HEK293 (cell line): ENCODE measurements around the gene DENND4B.
A peak's percentile ranks its signal among the peaks of the same experiment; 100 is the strongest.

ENCODE experiments used
- KLF16 ChIP-seq: fragments of 450-650 bp; formaldehyde crosslinking; IDR thresholded peaks from 2 replicates; pipeline ENCODE4 v1.5.1; 2017; ENCODE audit warnings: missing biosample characterization, missing genetic modification characterization
- KLF7 ChIP-seq: fragments of 450-650 bp; formaldehyde crosslinking; IDR thresholded peaks from 2 replicates; pipeline ENCODE4 v1.5.1; 2016; ENCODE audit warnings: missing biosample characterization, missing genetic modification characterization, borderline replicate concordance
- MZF1 ChIP-seq: fragments of 450-650 bp; formaldehyde crosslinking; IDR thresholded peaks from 2 replicates; pipeline ENCODE4 v1.5.1; 2017; ENCODE audit warnings: missing biosample characterization, missing genetic modification characterization, borderline replicate concordance
- SETDB1 ChIP-seq: IDR thresholded peaks from one replicate; pipeline ENCODE4 v1.6.1; 2017; ENCODE audit warnings: mild to moderate bottlenecking, low read length, moderate library complexity, mixed read lengths; ENCODE audit not compliant: insufficient read length
- ZFHX2 ChIP-seq: fragments of 450-650 bp; formaldehyde crosslinking; conservative IDR thresholded peaks from 2 replicates; pipeline ENCODE4 v1.5.1; 2016; ENCODE audit warnings: missing biosample characterization, missing genetic modification characterization
- ZNF114 ChIP-seq: fragments of 450-650 bp; formaldehyde crosslinking; IDR thresholded peaks from 2 replicates; pipeline ENCODE4 v1.5.0; 2017; ENCODE audit warnings: missing biosample characterization, missing genetic modification characterization
- ZNF155 ChIP-seq: fragments of 450-650 bp; formaldehyde crosslinking; IDR thresholded peaks from 2 replicates; pipeline ENCODE4 v1.5.1; 2016; ENCODE audit warnings: missing biosample characterization, missing genetic modification characterization
- ZNF175 ChIP-seq: fragments of 450-650 bp; formaldehyde crosslinking; IDR thresholded peaks from 2 replicates; pipeline ENCODE4 v1.5.1; 2016; ENCODE audit warnings: missing biosample characterization, missing genetic modification characterization
- ZNF19 ChIP-seq: fragments of 450-650 bp; formaldehyde crosslinking; IDR thresholded peaks from 2 replicates; pipeline ENCODE4; 2016; ENCODE audit warnings: missing biosample characterization, missing genetic modification characterization, low read depth
- ZNF214 ChIP-seq: fragments of 450-650 bp; formaldehyde crosslinking; IDR thresholded peaks from 2 replicates; pipeline ENCODE4 v1.5.1; 2017; ENCODE audit warnings: missing biosample characterization, mild to moderate bottlenecking, missing genetic modification characterization, borderline replicate concordance
- ZNF23 ChIP-seq: fragments of 450-650 bp; formaldehyde crosslinking; IDR thresholded peaks from 2 replicates; pipeline ENCODE4 v1.5.1; 2016; ENCODE audit warnings: missing biosample characterization, missing genetic modification characterization, borderline replicate concordance
- ZNF24 ChIP-seq: fragments of 450-650 bp; formaldehyde crosslinking; IDR thresholded peaks from 2 replicates; pipeline ENCODE4 v1.5.1; 2016; ENCODE audit warnings: missing biosample characterization, missing genetic modification characterization
- ZNF311 ChIP-seq: fragments of 450-650 bp; formaldehyde crosslinking; IDR thresholded peaks from 2 replicates; pipeline ENCODE4 v1.5.1; 2017; ENCODE audit warnings: missing biosample characterization, missing genetic modification characterization, borderline replicate concordance
- ZNF350 ChIP-seq: fragments of 450-650 bp; formaldehyde crosslinking; IDR thresholded peaks from 2 replicates; pipeline ENCODE4 v1.5.0; 2017; ENCODE audit warnings: missing biosample characterization, mild to moderate bottlenecking, missing genetic modification characterization
- ZNF37A ChIP-seq: fragments of 450-650 bp; IDR thresholded peaks from 2 replicates; pipeline ENCODE4 v1.5.1; 2018; ENCODE audit warnings: missing biosample characterization, missing genetic modification characterization
- ZNF404 ChIP-seq: fragments of 450-650 bp; formaldehyde crosslinking; IDR thresholded peaks from 2 replicates; pipeline ENCODE4 v1.5.1; 2017; ENCODE audit warnings: missing biosample characterization, missing genetic modification characterization
- ZNF521 ChIP-seq: fragments of 450-650 bp; formaldehyde crosslinking; IDR thresholded peaks from 2 replicates; pipeline ENCODE4 v1.5.1; 2017; ENCODE audit warnings: missing biosample characterization, mild to moderate bottlenecking, missing genetic modification characterization
- ZNF530 ChIP-seq: fragments of 450-650 bp; formaldehyde crosslinking; IDR thresholded peaks from 2 replicates; pipeline ENCODE4 v1.5.1; 2016; ENCODE audit warnings: low read depth, missing biosample characterization, missing genetic modification characterization
- ZNF600 ChIP-seq: fragments of 450-650 bp; formaldehyde crosslinking; IDR thresholded peaks from 2 replicates; pipeline ENCODE4 v1.5.1; 2016; ENCODE audit warnings: missing biosample characterization, missing genetic modification characterization
- ZNF664 ChIP-seq: fragments of 450-650 bp; formaldehyde crosslinking; IDR thresholded peaks from 2 replicates; pipeline ENCODE4 v1.5.1; 2016; ENCODE audit warnings: missing biosample characterization, missing genetic modification characterization
- ZNF76 ChIP-seq: fragments of 450-650 bp; formaldehyde crosslinking; IDR thresholded peaks from 2 replicates; pipeline ENCODE4; 2016; ENCODE audit warnings: low read depth, missing biosample characterization, missing genetic modification characterization, borderline replicate concordance
- ZNF785 ChIP-seq: fragments of 450-650 bp; formaldehyde crosslinking; IDR thresholded peaks from 2 replicates; pipeline ENCODE4 v1.5.1; 2016; ENCODE audit warnings: missing biosample characterization, missing genetic modification characterization
- ZNF791 ChIP-seq: fragments of 450-650 bp; formaldehyde crosslinking; IDR thresholded peaks from 2 replicates; pipeline ENCODE4 v1.5.1; 2016; ENCODE audit warnings: missing biosample characterization, missing genetic modification characterization
- ZXDB ChIP-seq: fragments of 450-650 bp; formaldehyde crosslinking; IDR thresholded peaks from 2 replicates; pipeline ENCODE4 v1.5.1; 2016; ENCODE audit warnings: missing biosample characterization, missing genetic modification characterization
- TF ChIP-seq, protein P1 (sequence below): fragments of 450-650 bp; formaldehyde crosslinking; IDR thresholded peaks from 2 replicates; pipeline ENCODE4 v1.5.1; 2016; ENCODE audit warnings: missing biosample characterization, missing genetic modification characterization
- TF ChIP-seq, protein P2 (sequence below): fragments of 450-650 bp; formaldehyde crosslinking; IDR thresholded peaks from 2 replicates; pipeline ENCODE4 v1.5.1; 2016; ENCODE audit warnings: missing biosample characterization, missing genetic modification characterization
- TF ChIP-seq, protein P3 (sequence below): fragments of 450-650 bp; formaldehyde crosslinking; IDR thresholded peaks from 2 replicates; pipeline ENCODE4 v1.5.1; 2016; ENCODE audit warnings: missing biosample characterization, missing genetic modification characterization, borderline replicate concordance
- TF ChIP-seq, protein P4 (sequence below): fragments of 450-650 bp; formaldehyde crosslinking; IDR thresholded peaks from 2 replicates; pipeline ENCODE4 v1.5.1; 2016; ENCODE audit warnings: missing biosample characterization, missing genetic modification characterization, borderline replicate concordance

The DENND4B gene

DNA sequence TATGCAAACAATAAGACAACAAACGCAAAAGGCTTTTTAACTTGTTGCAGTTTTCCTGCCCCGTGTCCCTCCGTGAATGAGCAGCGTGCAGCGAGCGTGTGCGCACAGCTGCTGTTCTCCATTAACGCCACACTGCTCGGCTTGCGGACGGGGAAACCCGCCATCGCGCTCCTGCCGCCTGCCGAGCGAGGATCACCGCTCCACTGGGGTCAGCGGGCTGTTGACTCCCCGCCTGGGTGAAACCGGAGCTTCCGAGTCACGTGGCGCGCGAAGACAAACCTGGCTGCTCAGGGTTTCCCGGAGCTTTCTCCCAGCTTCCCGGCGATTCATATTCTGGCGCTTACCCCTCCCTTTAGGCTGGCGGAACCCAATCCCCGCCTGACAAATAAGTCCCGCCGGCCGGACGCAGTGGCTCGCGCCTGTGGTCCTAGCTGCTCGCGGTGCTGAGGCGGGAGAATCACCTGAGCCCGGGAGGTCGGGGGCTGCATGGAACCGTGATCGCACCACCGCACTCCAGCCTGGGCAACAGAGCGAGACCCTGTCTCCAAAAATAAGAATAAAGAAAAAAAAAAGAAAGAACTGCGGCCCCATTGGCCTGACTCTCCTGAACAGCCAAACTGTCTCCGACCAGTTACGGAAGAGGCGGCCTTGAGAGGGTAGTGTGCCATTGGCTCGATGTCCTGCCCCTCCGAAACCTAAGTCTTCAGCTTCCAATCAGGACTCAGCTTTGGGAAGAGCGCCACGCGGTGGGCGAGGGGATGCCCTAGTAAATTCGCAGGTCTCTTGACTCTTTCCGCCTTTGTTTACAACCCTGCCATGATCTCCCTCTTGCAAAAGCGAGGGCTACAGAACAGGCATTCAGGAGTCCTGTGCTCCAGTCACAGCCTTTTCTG lies 20.8 kb upstream of the DENND4B start, which contains the start of gene CREB3L4 (continued):
- no peak for TF ChIP-seq ZNF19 (tag by site-specific recombination)
- TF ChIP-seq ZNF175 (tag by site-specific recombination) = no peak
- TF ChIP-seq, protein P1, sequence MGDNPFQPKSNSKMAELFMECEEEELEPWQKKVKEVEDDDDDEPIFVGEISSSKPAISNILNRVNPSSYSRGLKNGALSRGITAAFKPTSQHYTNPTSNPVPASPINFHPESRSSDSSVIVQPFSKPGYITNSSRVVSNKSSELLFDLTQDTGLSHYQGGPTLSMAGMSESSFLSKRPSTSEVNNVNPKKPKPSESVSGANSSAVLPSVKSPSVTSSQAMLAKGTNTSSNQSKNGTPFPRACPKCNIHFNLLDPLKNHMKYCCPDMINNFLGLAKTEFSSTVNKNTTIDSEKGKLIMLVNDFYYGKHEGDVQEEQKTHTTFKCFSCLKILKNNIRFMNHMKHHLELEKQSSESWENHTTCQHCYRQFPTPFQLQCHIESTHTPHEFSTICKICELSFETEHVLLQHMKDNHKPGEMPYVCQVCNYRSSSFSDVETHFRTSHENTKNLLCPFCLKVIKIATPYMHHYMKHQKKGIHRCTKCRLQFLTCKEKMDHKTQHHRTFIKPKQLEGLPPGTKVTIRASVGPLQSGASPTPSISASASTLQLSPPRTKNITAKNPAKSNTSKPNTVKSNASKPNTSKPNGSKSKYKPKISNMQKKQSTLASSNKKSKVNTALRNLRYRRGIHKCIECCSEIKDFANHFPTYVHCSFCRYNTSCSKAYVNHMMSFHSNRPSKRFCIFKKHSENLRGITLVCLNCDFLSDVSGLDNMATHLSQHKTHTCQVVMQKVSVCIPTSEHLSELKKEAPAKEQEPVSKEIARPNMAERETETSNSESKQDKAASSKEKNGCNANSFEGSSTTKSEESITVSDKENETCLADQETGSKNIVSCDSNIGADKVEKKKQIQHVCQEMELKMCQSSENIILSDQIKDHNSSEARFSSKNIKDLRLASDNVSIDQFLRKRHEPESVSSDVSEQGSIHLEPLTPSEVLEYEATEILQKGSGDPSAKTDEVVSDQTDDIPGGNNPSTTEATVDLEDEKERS = 0 out of 2 replicates have a peak, but pooled peaks have one; percentile 8
- no peak for TF ChIP-seq ZNF155
- TF ChIP-seq, protein P2, sequence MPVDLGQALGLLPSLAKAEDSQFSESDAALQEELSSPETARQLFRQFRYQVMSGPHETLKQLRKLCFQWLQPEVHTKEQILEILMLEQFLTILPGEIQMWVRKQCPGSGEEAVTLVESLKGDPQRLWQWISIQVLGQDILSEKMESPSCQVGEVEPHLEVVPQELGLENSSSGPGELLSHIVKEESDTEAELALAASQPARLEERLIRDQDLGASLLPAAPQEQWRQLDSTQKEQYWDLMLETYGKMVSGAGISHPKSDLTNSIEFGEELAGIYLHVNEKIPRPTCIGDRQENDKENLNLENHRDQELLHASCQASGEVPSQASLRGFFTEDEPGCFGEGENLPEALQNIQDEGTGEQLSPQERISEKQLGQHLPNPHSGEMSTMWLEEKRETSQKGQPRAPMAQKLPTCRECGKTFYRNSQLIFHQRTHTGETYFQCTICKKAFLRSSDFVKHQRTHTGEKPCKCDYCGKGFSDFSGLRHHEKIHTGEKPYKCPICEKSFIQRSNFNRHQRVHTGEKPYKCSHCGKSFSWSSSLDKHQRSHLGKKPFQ (tag by site-specific recombination) = peak; percentile 11
- TF ChIP-seq ZNF600 (tag by site-specific recombination) = peak; percentile 97
- 0 out of 2 replicates have a peak, but pooled peaks have one; percentile 36 for TF ChIP-seq KLF7
- TF ChIP-seq ZNF214 (tag by site-specific recombination) = no peak
- TF ChIP-seq ZNF404 (tag by site-specific recombination) = no peak
- TF ChIP-seq ZNF350 (tag by site-specific recombination) = no peak
- TF ChIP-seq ZNF664 (tag by site-specific recombination) = no peak
- TF ChIP-seq ZNF24 (tag by site-specific recombination) = peak; percentile 87
- TF ChIP-seq ZNF311 (tag by site-specific recombination) = no peak
- TF ChIP-seq ZXDB (tag by site-specific recombination) = peak; percentile 97
- no peak for TF ChIP-seq ZNF791 (tag by site-specific recombination)
- TF ChIP-seq ZFHX2 (tag by site-specific recombination) = peak; percentile 54
- no peak; the same call in none of the 2 replicates for TF ChIP-seq KLF16
- peak; percentile 73; the same call in 1 of the 2 replicates for TF ChIP-seq MZF1 (tag by site-specific recombination)
- TF ChIP-seq ZNF37A (tag by site-specific recombination) = no peak
- TF ChIP-seq, protein P3, sequence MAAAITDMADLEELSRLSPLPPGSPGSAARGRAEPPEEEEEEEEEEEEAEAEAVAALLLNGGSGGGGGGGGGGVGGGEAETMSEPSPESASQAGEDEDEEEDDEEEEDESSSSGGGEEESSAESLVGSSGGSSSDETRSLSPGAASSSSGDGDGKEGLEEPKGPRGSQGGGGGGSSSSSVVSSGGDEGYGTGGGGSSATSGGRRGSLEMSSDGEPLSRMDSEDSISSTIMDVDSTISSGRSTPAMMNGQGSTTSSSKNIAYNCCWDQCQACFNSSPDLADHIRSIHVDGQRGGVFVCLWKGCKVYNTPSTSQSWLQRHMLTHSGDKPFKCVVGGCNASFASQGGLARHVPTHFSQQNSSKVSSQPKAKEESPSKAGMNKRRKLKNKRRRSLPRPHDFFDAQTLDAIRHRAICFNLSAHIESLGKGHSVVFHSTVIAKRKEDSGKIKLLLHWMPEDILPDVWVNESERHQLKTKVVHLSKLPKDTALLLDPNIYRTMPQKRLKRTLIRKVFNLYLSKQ = no peak
- peak; percentile 75 for TF ChIP-seq ZNF76 (tag by site-specific recombination)
- no peak for TF ChIP-seq ZNF521
- no peak for TF ChIP-seq ZNF785 (tag by site-specific recombination)
- TF ChIP-seq ZNF114 (tag by site-specific recombination) = no peak
- no peak for TF ChIP-seq ZNF23 (tag by site-specific recombination)
- no peak for TF ChIP-seq SETDB1
- TF ChIP-seq, protein P4, sequence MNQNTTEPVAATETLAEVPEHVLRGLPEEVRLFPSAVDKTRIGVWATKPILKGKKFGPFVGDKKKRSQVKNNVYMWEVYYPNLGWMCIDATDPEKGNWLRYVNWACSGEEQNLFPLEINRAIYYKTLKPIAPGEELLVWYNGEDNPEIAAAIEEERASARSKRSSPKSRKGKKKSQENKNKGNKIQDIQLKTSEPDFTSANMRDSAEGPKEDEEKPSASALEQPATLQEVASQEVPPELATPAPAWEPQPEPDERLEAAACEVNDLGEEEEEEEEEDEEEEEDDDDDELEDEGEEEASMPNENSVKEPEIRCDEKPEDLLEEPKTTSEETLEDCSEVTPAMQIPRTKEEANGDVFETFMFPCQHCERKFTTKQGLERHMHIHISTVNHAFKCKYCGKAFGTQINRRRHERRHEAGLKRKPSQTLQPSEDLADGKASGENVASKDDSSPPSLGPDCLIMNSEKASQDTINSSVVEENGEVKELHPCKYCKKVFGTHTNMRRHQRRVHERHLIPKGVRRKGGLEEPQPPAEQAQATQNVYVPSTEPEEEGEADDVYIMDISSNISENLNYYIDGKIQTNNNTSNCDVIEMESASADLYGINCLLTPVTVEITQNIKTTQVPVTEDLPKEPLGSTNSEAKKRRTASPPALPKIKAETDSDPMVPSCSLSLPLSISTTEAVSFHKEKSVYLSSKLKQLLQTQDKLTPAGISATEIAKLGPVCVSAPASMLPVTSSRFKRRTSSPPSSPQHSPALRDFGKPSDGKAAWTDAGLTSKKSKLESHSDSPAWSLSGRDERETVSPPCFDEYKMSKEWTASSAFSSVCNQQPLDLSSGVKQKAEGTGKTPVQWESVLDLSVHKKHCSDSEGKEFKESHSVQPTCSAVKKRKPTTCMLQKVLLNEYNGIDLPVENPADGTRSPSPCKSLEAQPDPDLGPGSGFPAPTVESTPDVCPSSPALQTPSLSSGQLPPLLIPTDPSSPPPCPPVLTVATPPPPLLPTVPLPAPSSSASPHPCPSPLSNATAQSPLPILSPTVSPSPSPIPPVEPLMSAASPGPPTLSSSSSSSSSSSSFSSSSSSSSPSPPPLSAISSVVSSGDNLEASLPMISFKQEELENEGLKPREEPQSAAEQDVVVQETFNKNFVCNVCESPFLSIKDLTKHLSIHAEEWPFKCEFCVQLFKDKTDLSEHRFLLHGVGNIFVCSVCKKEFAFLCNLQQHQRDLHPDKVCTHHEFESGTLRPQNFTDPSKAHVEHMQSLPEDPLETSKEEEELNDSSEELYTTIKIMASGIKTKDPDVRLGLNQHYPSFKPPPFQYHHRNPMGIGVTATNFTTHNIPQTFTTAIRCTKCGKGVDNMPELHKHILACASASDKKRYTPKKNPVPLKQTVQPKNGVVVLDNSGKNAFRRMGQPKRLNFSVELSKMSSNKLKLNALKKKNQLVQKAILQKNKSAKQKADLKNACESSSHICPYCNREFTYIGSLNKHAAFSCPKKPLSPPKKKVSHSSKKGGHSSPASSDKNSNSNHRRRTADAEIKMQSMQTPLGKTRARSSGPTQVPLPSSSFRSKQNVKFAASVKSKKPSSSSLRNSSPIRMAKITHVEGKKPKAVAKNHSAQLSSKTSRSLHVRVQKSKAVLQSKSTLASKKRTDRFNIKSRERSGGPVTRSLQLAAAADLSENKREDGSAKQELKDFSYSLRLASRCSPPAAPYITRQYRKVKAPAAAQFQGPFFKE = no peak
- TF ChIP-seq ZNF530 (tag by site-specific recombination) = no peak
